HEK293T (cell line): ENCODE measurements around the gene ENTPD8.

ENCODE experiments used
- CTCF ChIA-PET: fragments of 350-600 bp; formaldehyde crosslinking; extraction: SDS; loops from one replicate; lab custom pipeline; 2021; ENCODE audit warnings: antibody characterized with exemption, inconsistent platforms; lab: Yijun Ruan, JAX
- POLR2A ChIA-PET: fragments of 350-600 bp; formaldehyde crosslinking; extraction: SDS; loops from one replicate; lab custom pipeline; 2020; ENCODE audit warnings: antibody characterized with exemption, inconsistent platforms; lab: Yijun Ruan, JAX
- DNase-seq: peaks from one replicate; pipeline ENCODE4 v3.0.0; 2012; ENCODE audit warnings: mixed read lengths; ENCODE audit errors: extremely low spot score
- ARNT ChIP-seq: fragments of 450-650 bp; IDR thresholded peaks from 2 replicates; pipeline ENCODE4 v1.6.1; 2017; ENCODE audit warnings: mild to moderate bottlenecking
- BHLHE40 ChIP-seq: fragments of 450-650 bp; IDR thresholded peaks from 2 replicates; pipeline ENCODE4 v1.6.1; 2016; ENCODE audit warnings: mild to moderate bottlenecking, moderate library complexity, borderline replicate concordance
- CTBP1 ChIP-seq: fragments of 450-650 bp; IDR thresholded peaks from 2 replicates; pipeline ENCODE4 v1.6.1; 2016; ENCODE audit warnings: borderline replicate concordance
- ELF4 ChIP-seq: fragments of 450-650 bp; IDR thresholded peaks from 2 replicates; pipeline ENCODE4 v1.6.1; 2017; ENCODE audit warnings: antibody characterized with exemption
- FOXA1 ChIP-seq: fragments of 450-650 bp; IDR thresholded peaks from 2 replicates; pipeline ENCODE4 v1.6.1; 2016; ENCODE audit warnings: mild to moderate bottlenecking
- FOXK2 ChIP-seq: fragments of 450-650 bp; IDR thresholded peaks from 2 replicates; pipeline ENCODE4 v1.6.1; 2016; ENCODE audit warnings: mild to moderate bottlenecking
- FOXM1 ChIP-seq: fragments of 450-650 bp; IDR thresholded peaks from 2 replicates; pipeline ENCODE4 v1.6.1; 2017; ENCODE audit warnings: mild to moderate bottlenecking, borderline replicate concordance
- HDGF ChIP-seq: fragments of 450-650 bp; IDR thresholded peaks from 2 replicates; pipeline ENCODE4 v1.6.1; 2017; ENCODE audit warnings: antibody characterized with exemption, borderline replicate concordance
- L3MBTL2 ChIP-seq: fragments of 450-650 bp; conservative IDR thresholded peaks from 2 replicates; pipeline ENCODE4 v1.6.1; 2016; ENCODE audit warnings: mild to moderate bottlenecking
- LEF1 ChIP-seq: fragments of 450-650 bp; IDR thresholded peaks from 2 replicates; pipeline ENCODE4 v1.6.1; 2017; ENCODE audit warnings: mild to moderate bottlenecking, borderline replicate concordance
- NFRKB ChIP-seq: fragments of 450-650 bp; IDR thresholded peaks from 2 replicates; pipeline ENCODE4 v1.6.1; 2016; ENCODE audit warnings: mild to moderate bottlenecking, moderate library complexity
- SP1 ChIP-seq: fragments of 450-650 bp; IDR thresholded peaks from 2 replicates; pipeline ENCODE4 v1.6.1; 2017
- SUZ12 ChIP-seq: fragments of 450-650 bp; IDR thresholded peaks from 2 replicates; pipeline ENCODE4 v1.6.1; 2016; ENCODE audit warnings: mild to moderate bottlenecking
- TARDBP ChIP-seq: fragments of 450-650 bp; IDR thresholded peaks from 2 replicates; pipeline ENCODE4 v1.6.1; 2016
- ZNF384 ChIP-seq: fragments of 450-650 bp; IDR thresholded peaks from 2 replicates; pipeline ENCODE4 v1.6.1; 2016
- TF ChIP-seq, protein P1 (sequence below): fragments of 450-650 bp; IDR thresholded peaks from 2 replicates; pipeline ENCODE4 v1.6.1; 2016

The ENTPD8 gene

DNA sequence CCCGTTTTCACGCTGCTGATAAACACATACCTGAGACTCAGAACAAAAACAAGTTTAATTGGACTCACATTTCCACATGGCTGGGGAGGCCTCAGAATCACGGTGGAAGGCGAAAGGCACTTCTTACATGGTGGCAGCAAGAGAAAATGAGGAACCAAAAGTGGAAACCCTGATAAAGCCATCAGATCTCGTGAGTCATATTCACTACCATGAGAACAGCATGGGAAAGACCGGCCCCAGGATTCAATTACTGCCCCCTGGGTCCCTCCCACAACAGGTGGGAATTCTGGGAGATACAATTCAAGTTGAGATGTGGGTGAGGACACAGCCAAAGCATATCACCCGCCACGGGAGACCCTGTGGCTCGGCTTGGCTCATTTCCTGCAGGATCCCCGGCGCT is 38.4 kb downstream of the ENTPD8 start:
- DNase-seq, result no peak
- POLR2A ChIA-PET, result no interaction called here
- no peak for TF ChIP-seq L3MBTL2
- TF ChIP-seq, protein P1, sequence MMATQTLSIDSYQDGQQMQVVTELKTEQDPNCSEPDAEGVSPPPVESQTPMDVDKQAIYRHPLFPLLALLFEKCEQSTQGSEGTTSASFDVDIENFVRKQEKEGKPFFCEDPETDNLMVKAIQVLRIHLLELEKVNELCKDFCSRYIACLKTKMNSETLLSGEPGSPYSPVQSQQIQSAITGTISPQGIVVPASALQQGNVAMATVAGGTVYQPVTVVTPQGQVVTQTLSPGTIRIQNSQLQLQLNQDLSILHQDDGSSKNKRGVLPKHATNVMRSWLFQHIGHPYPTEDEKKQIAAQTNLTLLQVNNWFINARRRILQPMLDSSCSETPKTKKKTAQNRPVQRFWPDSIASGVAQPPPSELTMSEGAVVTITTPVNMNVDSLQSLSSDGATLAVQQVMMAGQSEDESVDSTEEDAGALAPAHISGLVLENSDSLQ, result no peak
- no peak for TF ChIP-seq NFRKB
- no peak for TF ChIP-seq SP1
- no peak for TF ChIP-seq FOXA1
- TF ChIP-seq BHLHE40, result no peak
- no peak for TF ChIP-seq LEF1
- no peak for TF ChIP-seq FOXM1
- no peak for TF ChIP-seq HDGF
- TF ChIP-seq SUZ12, result no peak
- TF ChIP-seq ELF4, result no peak
- TF ChIP-seq CTBP1, result no peak
- CTCF ChIA-PET, result no interaction called here

DNA sequence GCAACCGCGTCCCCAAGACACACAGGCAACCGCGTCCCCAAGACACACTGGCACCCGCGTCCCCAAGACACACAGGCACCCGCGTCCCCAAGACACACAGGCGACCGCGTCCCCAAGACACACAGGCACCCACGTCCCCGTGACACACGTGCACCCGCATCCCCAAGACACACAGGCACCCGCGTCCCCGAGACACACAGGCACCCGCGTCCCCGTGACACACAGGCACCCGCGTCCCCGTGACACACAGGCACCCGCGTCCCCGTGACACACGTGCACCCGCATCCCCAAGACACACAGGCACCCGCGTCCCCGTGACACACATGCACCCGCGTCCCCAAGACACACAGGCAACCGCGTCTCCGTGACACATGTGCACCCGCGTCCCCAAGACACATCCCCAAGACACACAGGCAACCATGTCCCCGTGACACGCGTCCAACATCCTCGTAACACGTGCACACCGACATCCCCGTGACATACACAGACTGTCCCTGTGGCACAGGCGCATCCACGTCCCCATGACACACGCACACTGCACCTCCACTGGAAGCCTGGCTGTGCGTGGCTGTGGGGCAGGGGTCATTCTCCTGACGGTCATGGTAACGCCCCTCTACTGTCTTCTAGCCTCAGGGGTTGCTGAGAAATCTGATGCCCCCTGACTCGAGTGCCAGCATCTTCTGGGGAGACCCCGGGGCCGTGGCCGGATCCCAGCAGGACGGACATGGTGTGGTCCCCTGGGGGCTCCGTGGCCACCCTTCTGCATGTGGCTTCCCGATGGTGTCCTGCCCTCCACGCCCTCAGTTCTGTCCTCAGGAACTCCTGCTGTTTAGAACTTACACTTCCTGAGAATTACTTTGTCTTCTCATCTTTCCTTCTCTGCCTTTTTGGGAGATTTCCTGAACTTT is 42.3 kb downstream of the ENTPD8 start:
- no peak for TF ChIP-seq ELF4
- DNase-seq, result no peak
- ChIA-PET CTCF (no interaction called here), POLR2A (no interaction called here)

DNA sequence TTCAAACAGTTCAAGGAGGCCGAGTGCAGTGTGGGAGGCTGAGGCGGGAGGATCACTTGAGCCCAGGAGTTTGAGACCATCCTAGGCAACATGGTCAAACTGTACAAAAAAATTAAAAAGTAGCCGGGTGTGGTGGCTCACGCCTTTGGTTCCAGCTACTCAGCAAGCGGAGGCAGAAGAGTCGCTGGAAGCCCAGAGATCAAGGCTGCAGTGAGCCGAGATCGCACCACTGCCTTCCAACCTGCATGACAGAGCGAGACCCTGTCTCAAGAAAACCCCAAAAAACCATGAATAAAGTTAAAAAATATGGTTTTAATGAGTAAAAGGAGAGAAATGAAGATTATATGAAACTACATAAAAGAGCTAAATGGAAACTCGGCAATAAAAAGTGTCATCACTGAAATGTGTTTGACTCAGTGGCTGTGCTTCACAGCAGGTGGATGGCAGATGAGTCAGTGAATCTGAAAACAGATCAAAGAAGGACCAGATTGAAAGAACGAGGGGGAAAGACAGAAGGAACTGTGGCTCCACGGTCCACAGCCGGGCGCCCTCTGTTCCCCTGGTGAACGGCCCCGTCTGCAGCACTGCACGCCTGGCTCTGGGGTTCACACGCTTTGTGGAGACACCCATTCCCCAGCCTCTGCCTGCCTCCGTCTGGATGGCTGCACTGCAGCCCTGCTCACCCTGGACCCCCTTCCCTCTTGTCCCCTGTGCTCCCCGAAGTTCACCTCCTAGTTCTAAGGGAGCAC is 43.3 kb downstream of the ENTPD8 start:
- CTCF ChIA-PET, result no interaction called here
- POLR2A ChIA-PET, result no interaction called here
- no peak for TF ChIP-seq SP1
- TF ChIP-seq ELF4, result no peak
- TF ChIP-seq FOXM1, result no peak
- TF ChIP-seq ARNT, result no peak
- no peak for TF ChIP-seq FOXA1
- no peak for DNase-seq

DNA sequence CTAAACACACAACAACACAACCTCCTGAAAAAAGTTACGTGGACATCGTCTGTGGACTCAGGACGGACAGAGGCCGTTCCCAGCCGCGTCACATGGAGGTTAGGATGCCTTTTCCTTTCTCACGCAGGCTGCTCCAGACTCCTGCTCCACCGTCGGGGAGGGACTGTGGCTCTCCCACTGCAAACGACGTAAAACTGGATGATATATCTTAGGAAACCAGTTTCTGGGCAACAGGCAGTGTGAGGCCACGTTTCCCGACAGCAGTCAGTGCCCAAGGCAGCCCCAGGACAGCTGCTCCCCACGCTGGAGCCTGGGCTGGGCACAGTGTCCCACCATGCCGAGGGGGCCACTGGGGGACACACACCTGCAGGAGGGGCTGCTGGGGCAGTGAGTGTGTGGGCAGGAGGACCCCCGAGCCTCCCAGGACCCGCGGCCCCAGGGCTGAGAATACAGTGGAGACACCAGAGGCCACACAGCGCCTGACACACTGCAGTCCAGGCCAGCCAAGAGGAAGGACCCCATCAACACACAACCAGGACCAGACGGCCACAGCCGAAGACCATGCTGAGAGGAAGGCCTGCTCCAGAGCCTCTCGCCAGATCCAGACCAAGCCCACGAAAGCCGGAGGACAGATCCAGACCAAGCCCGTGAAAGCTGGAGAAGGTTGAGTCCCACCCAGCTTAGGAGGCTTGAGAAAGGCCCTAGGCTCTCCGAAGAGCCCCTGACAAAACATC is 44.4 kb downstream of the ENTPD8 start:
- TF ChIP-seq SP1 (no peak), ZNF384 (no peak), L3MBTL2 (no peak), LEF1 (no peak), BHLHE40 (no peak), FOXA1 (no peak), FOXM1 (no peak), HDGF (no peak), ARNT (no peak)
- TF ChIP-seq, protein P1, result no peak
- CTCF ChIA-PET, result no interaction called here
- no peak for DNase-seq
- POLR2A ChIA-PET, result interaction anchor here (1.6 kb wide), 1 partner anchor 95 kb away, joined by 3 read pairs; the partner anchor contains the start of gene NRARP

DNA sequence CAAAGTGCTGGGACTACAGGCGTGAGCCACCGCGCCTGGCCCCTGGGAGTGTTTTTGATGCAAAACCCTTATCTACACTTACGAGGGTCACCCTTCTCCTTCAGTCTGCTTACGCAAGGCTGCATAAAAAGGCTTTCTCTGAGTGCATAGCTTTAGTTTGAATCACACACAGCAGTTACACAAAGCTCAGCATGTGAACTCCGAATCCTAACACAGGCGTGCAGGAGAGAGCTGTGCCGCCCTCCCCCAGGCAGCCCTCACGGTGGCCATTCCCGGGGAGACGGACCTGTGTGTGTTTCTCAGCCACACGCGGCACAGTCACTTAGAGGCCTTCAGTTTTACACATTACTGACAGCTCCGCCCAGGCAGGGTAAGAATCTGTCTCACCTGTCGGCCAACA is 44.9 kb downstream of the ENTPD8 start:
- TF ChIP-seq NFRKB (no peak), ELF4 (no peak), FOXK2 (no peak), TARDBP (no peak), HDGF (no peak), ZNF384 (no peak), FOXA1 (no peak), FOXM1 (no peak), LEF1 (no peak), L3MBTL2 (no peak), ARNT (no peak), SP1 (no peak), SUZ12 (no peak), BHLHE40 (no peak), CTBP1 (no peak)
- TF ChIP-seq, protein P1, result no peak
- POLR2A ChIA-PET, result interaction anchor here (1.6 kb wide), 1 partner anchor 94 kb away, joined by 3 read pairs; the partner anchor contains the start of gene NRARP
- CTCF ChIA-PET, result no interaction called here
- DNase-seq, result no peak

DNA sequence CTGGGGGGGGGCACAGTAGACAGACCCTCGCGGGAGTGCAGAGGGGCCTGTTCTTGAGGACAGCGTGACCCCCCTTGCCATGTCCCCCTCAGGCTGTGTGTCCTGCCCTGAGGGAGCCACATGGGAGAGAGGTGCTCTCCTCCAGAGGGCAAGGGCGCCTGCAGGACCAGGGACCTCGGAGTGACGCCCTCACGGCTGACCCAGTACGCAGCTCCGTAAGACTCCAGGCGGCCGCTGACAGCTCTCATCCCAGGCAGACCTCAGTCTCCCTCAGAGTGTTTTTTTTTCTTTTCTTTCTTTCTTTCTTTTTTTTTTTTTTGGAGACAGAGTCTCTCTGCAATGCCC is 45.5 kb downstream of the ENTPD8 start:
- no peak for DNase-seq

More for the DNA sequence above, 45.5 kb downstream of the ENTPD8 start:
- TF ChIP-seq ARNT, result no peak
- no peak for TF ChIP-seq NFRKB
- no peak for TF ChIP-seq HDGF
- TF ChIP-seq SUZ12, result no peak
- TF ChIP-seq ELF4, result no peak
- TF ChIP-seq L3MBTL2, result no peak
- TF ChIP-seq FOXM1, result no peak
- TF ChIP-seq LEF1, result no peak
- TF ChIP-seq CTBP1, result no peak
- TF ChIP-seq TARDBP, result no peak
- no peak for TF ChIP-seq BHLHE40
- TF ChIP-seq SP1, result no peak
- TF ChIP-seq FOXA1, result no peak
- no peak for TF ChIP-seq FOXK2
- TF ChIP-seq, protein P1, result no peak
- no peak for TF ChIP-seq ZNF384
- CTCF ChIA-PET, result no interaction called here
- POLR2A ChIA-PET, result interaction anchor here (1.6 kb wide), 1 partner anchor 94 kb away, joined by 3 read pairs; the partner anchor contains the start of gene NRARP
